Colon (tissue), 2 donors: ENCODE data around the gene CHP2.
"Not testable (repeated sequence)": the region's sequence is repeated elsewhere in the genome, so short reads cannot be mapped to it uniquely, and the experiment has no call there.

ENCODE experiments used
- FAIRE-seq: peaks from 2 replicates; lab custom pipeline; 2012; peaks lifted over from hg19 to GRCh38; lab: Jason Lieb, UNC
- donor health status: control.
- donor health status: control.

Gene CHP2

DNA sequence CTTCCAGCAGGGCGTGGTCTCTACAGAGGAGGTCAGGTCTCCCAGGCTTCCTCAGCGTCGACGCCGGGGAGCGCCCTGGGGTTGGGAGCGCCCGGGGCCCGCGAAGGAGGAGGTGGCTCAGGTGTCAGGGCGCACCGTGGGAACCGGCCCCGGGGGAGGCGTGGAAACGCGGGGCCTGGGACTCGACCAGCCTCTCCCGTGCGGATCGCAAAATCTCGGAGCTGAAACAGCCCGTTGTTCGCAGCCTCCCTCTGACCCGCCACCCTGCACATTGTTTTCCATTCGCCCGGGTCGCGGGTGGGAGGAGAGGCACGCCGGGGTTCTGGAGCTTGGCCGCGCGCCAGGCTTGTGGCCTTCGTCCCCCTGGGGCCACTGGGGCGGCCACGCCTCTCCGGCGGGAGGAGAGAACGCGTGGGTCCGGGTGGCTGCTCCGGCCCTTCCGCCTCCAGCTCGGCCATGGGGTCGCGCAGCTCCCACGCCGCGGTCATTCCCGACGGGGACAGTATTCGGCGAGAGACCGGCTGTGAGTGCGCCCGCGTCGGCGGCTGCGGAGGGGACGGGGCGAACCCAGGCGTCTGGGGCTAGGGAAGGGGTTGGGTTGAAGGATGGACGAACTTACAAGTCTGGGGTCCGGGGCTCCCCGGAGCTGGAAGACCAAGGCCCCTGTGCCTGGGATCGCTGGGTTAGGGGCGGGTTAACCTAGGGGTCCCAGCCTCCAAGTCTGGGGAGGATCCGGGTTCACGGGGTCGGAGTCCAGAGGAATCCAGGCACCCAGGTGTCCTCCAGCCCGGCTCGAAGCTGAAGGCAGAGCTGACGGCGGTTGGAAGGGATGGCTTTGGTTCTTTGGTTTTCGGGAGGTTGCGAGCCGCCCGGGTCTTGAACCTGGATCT lies at the start of gene CHP2:
CHP2 (plus strand) TSS at position 433 of the 890 bp plus-strand sequence; CDS start at position 457, 24 bp downstream.
- FAIRE-seq = no peak

DNA sequence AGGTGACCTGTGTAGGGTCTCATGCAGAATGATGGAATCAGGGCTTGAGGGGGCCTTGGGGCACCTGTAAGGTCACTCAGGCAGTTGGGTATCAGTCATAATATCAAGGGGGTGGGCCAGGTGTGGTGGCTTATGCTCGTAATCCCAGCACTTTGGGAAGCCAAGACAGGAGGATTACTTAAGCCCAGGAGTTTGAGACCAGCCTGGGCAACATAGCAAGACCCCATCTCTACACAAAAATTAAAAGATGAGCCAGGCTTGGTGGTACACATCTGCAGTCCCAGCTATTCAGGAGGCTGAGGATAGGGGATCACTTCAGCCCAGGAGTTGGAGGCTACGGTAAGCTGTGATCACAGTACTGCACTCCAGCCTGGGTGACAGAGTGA lies 49.3 kb upstream of the CHP2 start:
- no peak for FAIRE-seq

DNA sequence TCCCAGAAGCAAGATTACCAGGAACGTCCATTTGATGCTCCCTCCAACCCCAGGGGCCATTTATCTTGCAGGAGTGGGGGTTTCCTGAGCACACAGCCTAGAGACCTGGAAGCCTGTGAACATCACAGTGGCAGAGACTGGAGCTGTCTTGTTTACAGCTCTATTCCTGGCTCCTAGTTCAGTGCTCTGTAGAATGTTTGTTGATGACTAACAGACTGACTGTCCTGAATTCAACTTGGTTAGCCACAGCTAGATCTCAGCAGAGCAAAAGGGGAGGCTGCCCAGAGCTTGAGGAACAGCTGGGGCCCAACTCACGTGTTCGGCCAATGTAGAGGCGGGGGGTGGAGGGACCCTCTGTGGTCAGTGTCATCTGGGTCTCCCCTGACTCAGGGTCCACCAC lies 48.4 kb upstream of the CHP2 start:
- FAIRE-seq = no peak

DNA sequence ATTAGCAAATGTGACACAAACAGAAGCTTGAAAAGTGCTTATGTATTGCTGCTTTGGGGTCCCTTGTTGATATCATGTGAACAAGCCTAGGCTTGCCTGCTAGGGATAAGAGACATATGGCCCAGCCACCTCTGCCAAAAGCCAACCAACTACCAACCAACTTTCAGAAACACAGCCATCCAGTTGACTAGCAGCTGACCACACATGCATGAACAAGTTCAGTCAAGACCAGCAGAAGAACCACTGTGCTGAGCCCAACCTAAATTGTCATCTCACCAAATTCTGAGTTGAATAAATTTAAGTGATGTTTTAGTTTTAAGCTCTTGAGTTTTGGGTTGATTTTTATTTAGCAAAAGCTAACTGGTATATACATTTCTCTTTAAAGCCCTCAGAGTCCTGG lies 45.3 kb upstream of the CHP2 start:
- no peak for FAIRE-seq

DNA sequence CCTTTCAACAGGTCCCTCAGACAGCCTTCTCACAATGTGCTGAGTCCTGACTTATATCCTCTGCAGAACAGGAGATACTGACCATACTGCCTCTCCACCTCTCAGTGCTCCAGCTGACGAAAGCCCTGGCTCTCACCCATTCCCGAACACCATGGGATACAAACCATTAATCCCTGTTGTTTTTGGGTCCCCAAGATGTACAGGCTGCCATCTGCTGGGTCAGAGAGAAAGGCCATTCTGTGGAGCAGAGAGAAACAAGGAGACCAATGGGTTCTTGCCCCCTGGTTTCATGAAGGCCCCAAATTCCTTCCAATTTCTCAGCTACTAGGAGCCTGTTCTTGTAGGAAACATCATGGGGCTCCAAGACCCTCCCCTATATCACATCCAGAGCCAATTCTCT lies 44.8 kb upstream of the CHP2 start:
- no peak for FAIRE-seq

DNA sequence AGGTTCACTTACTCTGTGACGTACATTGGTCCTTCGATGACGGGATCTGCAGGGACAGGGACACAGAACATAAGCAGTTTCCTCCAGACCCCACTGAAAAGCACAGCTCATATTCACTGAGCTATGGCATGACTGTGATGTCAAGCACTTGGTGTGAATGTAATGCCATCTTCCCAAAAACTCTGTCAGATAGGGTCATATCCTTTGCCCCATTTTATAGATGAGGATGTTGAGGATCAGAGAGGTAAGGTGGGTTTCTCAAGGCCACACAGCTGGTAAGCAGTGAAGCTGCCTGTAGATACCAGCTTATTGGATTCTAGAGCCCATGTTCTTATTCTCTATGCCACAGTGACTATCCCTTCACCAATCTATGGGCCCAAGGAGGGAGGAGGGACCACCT lies 44.3 kb upstream of the CHP2 start:
- FAIRE-seq = no peak

DNA sequence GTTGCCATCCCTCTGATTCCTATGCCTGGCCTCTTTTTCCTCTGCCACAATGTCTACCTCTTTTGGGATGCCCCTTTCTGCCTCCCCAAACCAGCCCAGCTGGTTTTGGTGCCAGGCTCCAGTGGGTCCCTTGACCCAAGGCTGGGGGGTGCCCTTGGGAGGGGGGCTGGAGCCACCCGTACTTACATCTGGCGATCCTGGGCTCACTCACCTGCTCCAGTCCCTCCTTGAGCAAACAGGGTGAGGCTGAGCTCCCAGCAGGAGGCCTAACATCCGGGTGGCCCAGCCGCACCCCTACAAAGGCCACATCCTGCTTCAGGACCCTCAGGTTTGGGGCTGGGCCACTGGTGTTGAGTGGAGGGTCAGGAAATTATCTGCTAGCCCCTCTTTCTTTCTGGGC lies 43.0 kb upstream of the CHP2 start:
- FAIRE-seq = no peak

DNA sequence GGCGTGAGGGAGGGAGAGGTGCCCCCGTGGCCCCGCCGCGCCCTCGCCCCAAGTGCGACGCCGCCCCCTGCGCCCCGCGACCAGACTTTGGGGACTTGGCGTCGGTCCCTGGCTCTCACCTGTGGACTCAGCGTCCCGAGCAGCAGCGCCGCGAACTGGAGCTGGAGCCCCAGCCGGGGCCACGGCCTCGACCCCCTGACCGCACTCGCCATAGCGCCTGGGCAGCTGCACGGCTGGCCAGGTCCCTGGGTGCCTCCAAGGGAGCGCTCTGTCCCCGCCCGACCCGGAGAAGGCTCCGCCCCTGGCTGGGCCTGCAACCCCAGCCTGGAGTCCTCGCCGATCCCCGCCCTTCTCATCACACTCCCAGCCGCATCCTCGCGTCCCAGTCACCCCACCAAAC lies 41.9 kb upstream of the CHP2 start, which contains the start of gene ERN2:
ERN2 (minus strand) TSS at position 247 of the 400 bp plus-strand sequence; CDS start at position 212, 35 bp downstream.
- FAIRE-seq = no peak

DNA sequence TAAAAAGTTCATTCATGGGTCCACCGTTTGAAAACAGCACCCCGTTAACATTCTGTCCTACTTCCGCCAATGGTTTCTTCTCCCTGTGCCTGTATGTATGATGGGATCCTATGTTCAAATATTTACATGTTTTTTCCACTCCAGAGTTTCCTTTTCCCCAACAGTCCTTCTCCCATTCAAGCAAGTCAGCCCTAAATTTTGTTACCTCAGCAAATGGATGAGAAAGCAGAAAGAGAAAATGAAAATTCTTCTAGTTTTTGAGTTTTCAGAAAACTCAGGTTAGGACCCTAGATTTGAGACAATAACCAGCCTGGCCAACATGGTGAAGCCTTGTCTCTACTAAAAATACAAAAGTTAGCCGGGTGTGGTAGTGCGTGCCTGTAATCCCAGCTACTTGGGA lies 38.3 kb upstream of the CHP2 start:
- FAIRE-seq = no peak

DNA sequence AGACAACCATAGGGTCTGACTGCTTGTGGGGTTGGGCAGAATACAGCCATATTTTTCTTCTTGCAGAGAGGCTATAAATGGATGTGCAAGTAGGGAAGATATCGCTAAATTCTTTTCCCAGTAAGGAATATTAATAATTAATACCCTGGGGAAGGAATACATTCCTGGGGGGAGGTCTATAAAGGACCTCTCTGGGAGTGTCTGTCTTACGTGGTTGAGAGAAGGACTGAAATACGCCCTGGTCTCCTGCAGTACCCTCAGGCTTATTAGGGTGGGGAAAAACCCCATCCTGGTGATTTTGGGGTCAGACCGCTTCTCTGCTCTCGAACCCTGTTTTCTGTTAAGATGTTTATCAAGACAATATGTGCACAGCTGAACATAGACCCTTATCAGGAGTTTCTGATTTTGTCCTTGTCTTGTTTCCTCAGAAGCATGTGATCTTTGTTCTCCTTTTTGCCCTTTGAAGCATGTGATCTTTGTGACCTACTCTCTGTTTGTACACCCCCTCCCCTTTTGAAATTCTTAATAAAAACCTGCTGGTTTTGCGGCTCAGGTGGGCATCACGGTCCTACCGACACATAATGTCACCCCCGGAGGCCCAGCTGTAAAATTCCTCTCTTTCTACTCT lies 32.1 kb upstream of the CHP2 start:
- FAIRE-seq = not testable (repeated sequence)

DNA sequence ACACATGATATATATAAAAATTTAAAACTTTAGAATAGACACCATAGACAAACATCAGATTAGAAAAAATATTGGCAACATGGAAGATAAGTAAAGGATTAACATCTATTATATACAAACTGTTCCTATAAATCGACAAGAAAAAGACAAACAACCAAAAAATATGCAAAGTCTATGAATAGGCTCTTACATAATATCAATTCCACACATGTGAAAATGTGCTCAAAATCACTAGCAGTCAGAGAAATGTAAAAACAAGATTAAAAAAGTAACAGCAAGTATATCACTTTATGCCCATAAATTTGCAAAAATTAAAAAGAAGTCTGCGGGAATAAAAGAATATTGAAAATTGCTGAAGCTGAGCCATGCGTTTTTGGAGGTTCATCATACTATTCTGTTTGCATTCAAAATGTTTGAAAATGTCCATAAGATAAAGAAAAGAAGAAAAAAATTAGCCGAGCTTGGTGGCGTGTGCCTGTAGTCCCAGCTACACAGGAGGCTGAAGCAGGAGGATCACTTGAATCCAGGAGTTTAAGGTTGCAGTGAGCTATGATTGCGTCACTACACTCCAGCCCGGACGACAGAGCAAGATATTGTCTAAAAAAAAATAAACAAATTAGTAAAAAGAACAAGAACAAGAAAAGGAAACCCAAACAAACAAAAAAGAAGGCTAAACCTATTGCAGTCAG lies 30.6 kb upstream of the CHP2 start:
- FAIRE-seq = no peak

DNA sequence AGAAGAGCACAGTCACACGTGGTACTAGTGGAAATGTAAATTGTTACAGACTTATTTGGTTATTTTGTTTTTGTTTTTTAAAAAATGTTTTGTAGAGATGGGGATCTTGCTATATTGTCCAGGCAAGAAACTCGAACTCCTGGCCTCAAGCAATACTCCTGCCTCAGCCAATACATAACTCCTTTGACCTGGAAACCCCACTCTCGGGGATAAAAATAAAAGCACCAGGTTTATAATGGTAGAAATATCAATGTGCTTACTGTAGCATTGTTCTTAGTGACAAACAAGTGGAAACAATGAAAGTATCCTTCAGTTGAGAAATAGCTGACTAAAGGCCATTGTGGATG lies 30.1 kb upstream of the CHP2 start:
- no peak for FAIRE-seq

DNA sequence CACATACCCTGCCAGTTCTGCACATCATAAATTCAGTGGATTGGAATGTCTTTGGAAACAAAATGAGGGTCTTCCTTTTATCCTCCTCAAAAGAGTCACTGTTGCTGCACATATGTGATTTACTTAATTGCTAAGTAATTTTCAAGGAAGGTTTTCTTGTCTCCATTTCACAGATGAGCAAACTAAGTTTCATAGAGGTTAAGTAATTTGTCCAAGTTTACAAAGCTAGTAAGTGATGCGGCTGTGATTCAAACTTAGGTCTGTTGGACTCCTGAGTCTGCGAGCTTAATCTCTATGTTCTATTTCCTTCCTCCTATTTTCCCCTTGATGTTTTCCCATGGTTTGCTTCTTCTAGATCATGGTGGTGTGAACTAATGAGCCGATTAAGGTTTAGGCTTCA lies 28.1 kb upstream of the CHP2 start:
- FAIRE-seq = no peak

DNA sequence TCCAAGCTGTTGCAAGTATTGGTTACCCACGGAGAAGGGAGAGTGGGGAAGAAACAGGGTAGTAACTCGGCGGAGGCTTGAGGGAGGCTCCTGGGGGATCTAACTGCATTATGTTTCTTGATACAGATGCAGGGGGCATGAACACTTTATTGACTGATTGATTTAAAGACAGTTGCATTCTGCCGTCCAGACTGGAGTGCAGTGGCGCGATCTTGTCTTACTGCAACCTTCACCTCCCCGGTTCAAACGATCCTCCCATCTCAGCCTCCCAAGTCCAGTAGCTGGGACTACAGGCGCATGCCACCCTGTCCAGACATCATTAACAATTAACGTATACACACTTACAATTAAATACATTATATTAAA lies 26.7 kb upstream of the CHP2 start:
- no peak for FAIRE-seq

DNA sequence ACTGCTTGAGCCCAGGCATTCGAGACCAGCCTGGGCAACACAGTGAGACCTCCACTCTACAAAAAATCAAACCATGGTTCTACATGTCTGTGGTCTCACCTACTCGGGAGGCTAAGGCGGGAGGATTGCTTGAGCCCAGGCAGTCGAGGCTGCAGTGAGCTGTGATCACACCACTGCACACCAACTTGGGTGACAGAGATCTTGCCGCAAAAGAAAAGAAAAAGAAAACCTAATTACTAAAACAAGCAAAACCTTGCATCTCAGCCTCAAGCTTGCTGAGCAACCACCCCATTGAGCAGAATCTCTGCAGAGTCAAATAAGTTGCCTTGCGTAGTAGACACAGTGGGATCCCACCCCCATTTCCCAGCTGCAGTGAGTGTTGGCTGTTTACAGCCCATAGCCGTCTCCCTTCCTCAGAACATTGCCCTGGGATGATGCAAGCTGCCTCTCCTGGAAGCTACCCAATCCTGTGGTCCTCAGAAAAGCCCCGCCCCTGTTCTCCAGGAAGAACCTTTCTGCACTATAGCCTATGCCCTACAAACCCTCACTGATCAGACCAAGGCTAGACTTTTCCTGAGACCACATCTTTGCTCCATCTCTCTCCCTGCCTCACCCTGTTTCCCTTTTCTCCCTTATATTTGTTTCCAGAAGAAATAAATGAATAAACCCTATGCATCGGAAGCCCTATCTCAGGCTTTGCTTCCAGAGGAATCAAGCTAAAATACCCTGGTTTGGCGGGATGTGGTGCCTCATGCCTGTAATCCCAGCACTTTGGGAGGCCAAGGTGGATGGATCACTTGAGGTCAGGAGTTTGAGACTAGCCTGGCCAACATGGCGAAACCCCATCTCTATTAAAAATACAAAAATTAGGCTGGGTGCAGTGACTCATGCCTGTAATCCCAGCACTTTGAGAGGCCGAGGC lies 25.1 kb upstream of the CHP2 start:
- no peak for FAIRE-seq

DNA sequence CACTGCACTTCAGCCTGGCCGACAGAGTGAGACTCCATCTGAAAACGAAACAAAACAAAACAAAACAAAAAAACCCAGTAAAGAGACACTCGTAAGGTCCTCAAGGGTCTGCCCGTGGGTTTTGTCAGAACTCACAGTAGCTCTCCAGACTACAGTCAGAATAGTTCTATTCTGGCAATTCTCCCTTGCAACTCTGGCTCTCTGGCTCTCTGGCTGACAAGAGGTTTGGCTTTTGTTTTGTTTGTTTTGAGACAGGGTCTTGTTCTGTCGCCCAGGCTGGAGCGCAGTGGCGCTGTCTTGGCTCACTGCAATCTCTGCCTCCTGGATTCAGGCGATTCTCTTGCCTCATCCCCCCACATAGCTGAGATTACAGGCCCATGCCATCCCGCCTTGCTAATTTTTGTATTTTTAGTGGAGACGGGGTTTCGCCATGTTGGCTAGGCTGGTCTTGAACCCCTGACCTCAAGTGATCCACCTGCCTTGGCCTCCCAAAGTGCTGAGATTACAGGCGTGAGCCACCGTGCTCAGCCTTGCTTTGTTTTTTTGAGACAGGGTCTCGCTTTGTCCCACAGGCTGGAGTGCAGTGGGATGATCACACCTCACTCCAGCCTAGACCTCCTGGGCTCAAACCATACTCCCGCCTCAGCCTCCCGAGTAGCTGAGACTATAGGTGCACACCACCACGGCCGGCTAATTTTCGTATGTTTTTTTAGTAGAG lies 20.5 kb upstream of the CHP2 start:
- no peak for FAIRE-seq

DNA sequence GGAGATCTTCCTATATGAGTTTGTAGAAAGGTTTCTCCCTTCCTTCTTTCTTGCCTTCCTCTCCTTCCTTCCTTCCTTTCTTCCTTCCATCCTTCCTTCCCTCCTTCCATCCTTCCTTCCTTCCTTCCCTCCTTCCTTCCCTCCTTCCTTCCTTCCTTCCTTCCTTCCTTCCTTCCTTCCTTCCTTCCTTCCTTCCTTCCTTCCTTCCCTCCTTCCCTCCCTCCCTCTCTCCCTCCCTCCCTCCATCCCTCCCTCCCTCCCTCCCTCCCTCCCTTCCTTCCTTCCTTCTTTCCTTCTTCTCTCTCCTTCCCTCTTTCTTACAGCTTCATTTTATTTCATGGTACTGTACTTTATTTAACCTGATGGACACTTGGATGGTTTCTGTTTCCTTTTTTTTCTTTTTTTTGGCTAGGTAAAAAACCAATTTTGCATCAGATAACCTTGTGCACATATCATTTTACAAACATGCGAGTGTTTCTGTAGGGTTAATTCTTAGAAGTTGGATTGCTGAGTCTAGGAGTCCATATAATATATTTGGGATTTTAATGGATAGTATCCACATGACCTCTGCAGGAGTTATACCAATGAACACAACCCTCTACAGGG lies 17.3 kb upstream of the CHP2 start:
- not testable (repeated sequence) for FAIRE-seq

DNA sequence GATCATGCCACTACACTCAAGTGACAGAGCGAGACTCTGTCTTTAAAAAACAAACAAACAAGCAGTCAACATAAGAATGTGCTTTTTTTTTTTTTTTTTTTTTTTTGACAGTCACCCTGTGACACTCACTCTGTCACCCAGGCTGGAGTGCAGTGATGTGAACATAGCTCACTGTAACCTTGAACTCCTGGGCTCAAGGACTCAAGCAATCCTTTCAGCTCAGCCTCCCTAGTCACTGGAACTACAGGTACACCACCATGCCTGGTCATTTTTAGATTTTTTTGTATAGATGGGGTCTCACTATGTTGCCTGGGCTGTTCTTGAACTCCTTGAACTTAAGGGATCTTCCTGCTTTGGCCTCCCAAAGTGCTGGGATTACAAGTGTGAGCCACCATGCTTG lies 15.3 kb upstream of the CHP2 start:
- no peak for FAIRE-seq

DNA sequence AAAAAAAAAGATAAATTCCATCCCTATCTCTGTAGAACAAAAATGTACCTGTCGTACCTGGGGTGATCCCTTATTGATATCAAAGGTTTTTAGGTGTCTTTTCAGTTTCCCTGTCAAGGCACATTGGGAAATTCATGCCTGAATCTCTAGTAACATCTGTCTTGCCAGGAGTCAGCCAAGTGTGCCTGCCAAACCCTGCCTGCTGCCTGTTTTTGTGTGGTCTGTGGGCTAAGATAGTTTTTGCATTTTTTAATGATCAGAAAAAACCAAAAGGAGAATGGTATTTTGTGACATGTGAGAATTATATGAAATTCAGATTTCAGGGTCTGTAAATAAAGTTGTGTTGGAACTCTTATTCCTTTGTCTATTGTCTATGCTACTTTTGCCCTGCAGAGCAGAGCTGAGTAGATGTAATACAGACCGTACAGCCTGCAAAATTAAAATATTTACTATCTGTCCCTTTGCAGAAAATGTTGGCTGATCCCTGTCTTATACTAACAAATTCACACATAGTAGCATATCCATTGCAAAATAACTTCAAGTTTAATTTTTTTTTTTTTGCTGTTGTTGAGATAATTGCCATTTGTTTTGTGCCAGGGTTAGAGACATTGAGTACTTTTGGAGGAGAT lies 13.0 kb upstream of the CHP2 start:
- no peak for FAIRE-seq

DNA sequence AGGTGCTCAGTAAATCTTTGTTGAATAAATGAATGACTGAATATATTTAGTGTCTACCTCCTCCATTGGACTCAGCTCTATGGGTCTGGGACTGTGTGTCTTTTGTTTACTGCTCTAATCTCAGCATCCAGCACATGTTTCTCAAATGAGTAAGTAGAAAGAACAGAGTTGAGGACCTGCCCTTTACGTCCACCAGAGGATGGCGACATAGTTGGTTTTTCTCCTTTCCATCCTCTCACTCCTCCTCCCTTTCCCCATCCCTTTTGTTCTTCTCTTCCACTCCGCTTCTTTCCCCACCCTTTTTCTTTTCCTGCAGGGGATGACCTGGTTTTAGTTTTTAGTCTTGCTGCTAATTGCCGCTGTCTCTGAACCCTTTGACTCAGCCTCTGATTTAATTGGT lies 12.1 kb upstream of the CHP2 start:
- FAIRE-seq = no peak

DNA sequence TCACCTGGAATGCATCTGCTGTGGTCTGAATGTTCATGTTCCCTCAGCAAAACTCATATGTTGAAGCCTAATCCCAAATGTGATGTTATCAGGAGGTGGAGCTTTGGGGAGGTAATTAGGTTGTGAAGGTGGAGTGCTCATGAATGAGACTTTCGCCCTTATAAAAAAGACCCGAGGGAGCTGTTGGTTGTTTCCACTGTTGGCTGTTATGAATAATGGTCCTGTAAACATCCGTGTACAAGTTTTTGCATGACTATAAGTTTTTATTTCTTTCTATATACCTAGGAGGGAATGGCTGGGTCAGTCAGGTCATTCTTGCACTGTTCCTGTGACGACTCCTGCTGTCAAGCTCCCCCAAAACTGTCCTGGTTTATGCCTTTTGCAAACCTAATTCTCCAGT lies 9.6 kb upstream of the CHP2 start:
- no peak for FAIRE-seq
